HG03280 (cell line): ENCODE results near the gene CNOT3.
"Not testable (repeated sequence)": the region's sequence is repeated elsewhere in the genome, so short reads cannot be mapped to it uniquely, and the experiment has no call there.

Experiments used
- ATAC-seq: cut with Tn5 transposase; IDR thresholded peaks from one replicate; pipeline ENCODE4 v1.9.1; 2021; ENCODE audit warnings: mild to moderate bottlenecking, moderate library complexity; ENCODE audit not compliant: unreplicated experiment

Gene CNOT3

GRCh38 chr19:54137699-54138488, at the start of gene CNOT3:
CNOT3 (plus strand) TSS chr19:54137762; CDS start chr19:54142979, 5,217 bp downstream.
- ATAC-seq: no peak

- ATAC-seq: no peak
These were observed 43.0 kb upstream of the CNOT3 start for GRCh38 chr19:54094426-54095000.

- ATAC-seq: no peak
These were observed 42.3 kb upstream of the CNOT3 start for GRCh38 chr19:54095136-54095858.

- peak; percentile 53 for ATAC-seq
These were observed 41.5 kb upstream of the CNOT3 start for GRCh38 chr19:54095859-54096616.

GRCh38 chr19:54096617-54097106, 40.9 kb upstream of the CNOT3 start:
- no peak for ATAC-seq

- no peak for ATAC-seq
These were observed 38.2 kb upstream of the CNOT3 start for GRCh38 chr19:54099190-54099902.

- ATAC-seq: not testable (repeated sequence)
These were observed 37.7 kb upstream of the CNOT3 start for GRCh38 chr19:54099903-54100255.

- no peak for ATAC-seq
These were observed 37.0 kb upstream of the CNOT3 start, which contains the start of gene OSCAR for GRCh38 chr19:54100561-54100960. OSCAR (minus strand) TSS chr19:54100803; CDS start chr19:54100792, 11 bp downstream.

GRCh38 chr19:54102421-54103169, 35.0 kb upstream of the CNOT3 start, which contains the start of gene NDUFA3:
NDUFA3 (plus strand) TSS chr19:54102855; CDS start chr19:54102879, 24 bp downstream.
- ATAC-seq: peak; percentile 98

GRCh38 chr19:54104998-54105715, 32.4 kb upstream of the CNOT3 start:
- ATAC-seq: no peak

GRCh38 chr19:54105796-54106195, 31.8 kb upstream of the CNOT3 start:
- ATAC-seq: no peak

GRCh38 chr19:54106716-54107115, 30.8 kb upstream of the CNOT3 start:
- ATAC-seq: no peak

GRCh38 chr19:54107876-54108490, 29.6 kb upstream of the CNOT3 start:
- no peak for ATAC-seq

GRCh38 chr19:54108496-54108895, 29.1 kb upstream of the CNOT3 start:
- no peak for ATAC-seq

GRCh38 chr19:54109651-54110050, 27.9 kb upstream of the CNOT3 start:
- ATAC-seq: no peak

GRCh38 chr19:54114340-54115108, 23.0 kb upstream of the CNOT3 start:
- ATAC-seq: no peak
